ENCODE results near the gene DPH3.

- TF ChIP-seq CTCF (tag by site-specific recombination; IDR thresholded peaks at IDR 0.05) = no peak
- no peak for TF ChIP-seq ZNF121 (tag by site-specific recombination; IDR thresholded peaks at IDR 0.05)
- TF ChIP-seq ZNF660 (tag by site-specific recombination; IDR thresholded peaks at IDR 0.05) = no peak
- no peak for TF ChIP-seq ZNF138 (tag by site-specific recombination; IDR thresholded peaks at IDR 0.05; ENCODE audit: borderline replicate concordance)
- TF ChIP-seq YY1 (tag by site-specific recombination; IDR thresholded peaks at IDR 0.05) = no peak
- TF ChIP-seq REST (tag by site-specific recombination; IDR thresholded peaks at IDR 0.05) = no peak
- no peak for TF ChIP-seq ZNF10 (tag by site-specific recombination; IDR thresholded peaks at IDR 0.05)
- no peak for TF ChIP-seq ZNF513 (tag by site-specific recombination; IDR thresholded peaks at IDR 0.05)
- TF ChIP-seq ZNF341 (tag by site-specific recombination; IDR thresholded peaks at IDR 0.05; ENCODE audit: low read depth) = no peak
- no peak for TF ChIP-seq ZNF776 (tag by site-specific recombination; IDR thresholded peaks at IDR 0.05; ENCODE audit: borderline replicate concordance)
- TF ChIP-seq ZNF704 (tag by site-specific recombination; IDR thresholded peaks at IDR 0.05) = no peak
- TF ChIP-seq HOXA7 (CRISPR knock-in tag; IDR thresholded peaks at IDR 0.05; ENCODE audit: borderline replicate concordance) = no peak
- TF ChIP-seq ZBTB11 (tag by site-specific recombination; conservative IDR thresholded peaks at IDR 0.05; ENCODE audit: low read depth) = no peak
These were observed 4.7 kb downstream of the DPH3 start for GRCh38 chr3:16260046-16260445.
